DMS53 (cell line): ENCODE measurements around the gene KSR2.

Experiments
- DNase-seq: peaks from one replicate; lab custom pipeline; 2025; lab: John Stamatoyannopoulos, UW

KSR2 gene

DNA sequence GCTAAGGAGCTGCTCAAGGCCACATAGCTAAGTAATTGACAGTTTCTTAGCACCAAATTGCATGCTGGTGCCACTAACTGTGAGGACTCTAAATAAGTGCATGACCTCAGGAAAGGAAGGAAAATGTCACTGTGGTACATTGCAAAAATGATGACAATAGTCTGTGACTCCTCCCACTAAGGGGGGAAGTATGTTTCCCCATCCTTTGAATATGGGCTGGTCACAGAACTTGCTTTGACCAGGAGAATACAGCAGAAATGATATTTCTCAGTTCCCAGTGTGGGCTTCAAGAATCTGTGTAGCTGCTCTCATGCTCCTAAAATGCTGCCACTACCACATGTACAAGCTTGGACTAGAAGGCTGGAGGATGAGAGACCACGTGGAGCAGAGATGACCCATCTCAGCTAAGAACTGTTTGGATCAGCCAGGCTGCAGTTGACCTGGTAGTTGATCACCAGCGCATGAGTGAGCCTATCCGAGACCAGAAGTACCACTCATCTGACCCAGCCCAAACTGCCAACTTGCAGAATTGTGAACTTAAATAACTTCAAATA lies 565.1 kb downstream of the KSR2 start:
- DNase-seq = no peak
